ENCODE data around the gene ULK3.

DNA sequence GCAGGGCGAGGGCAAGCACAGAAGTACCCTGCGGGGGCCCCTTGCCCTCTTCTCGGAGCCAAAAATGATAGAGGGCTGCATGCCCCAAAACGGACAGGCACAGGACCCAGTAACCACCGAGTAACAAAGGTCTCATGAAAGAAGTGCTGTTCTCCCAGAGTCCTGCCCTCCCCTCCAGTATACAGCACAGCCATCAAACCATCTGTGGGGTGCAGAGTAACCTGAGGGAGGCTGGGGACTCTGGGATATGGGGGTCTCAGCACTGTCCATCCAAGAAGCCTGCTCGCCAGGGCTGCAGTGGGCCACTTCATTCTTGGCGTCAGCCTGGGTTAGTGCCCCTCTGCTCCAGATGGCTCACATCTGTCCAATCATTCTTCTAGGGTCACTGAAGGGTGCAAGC, 6.1 kb downstream of the ULK3 start:
- no peak for TF ChIP-seq EZH2phosphoT487 (IDR thresholded peaks at IDR 0.05; ENCODE audit: low read depth)
- no peak for TF ChIP-seq CTCF (IDR thresholded peaks at IDR 0.05; ENCODE audit: low read depth, low read length)

Data from OCI-LY3 (cell line).